ELR (cell line): ENCODE data around the gene RAD51C.
"Not testable (repeated sequence)": the region's sequence is repeated elsewhere in the genome, so short reads cannot be mapped to it uniquely, and the experiment has no call there.

ENCODE experiments used
- DNase-seq: peaks from one replicate; pipeline ENCODE4 v3.0.0-alpha.2; 2015; ENCODE audit warnings: low read depth

The RAD51C gene

GRCh38 chr17:58734811-58735210 is 42.4 kb downstream of the RAD51C start:
- no peak for DNase-seq

- DNase-seq: peak; percentile 66
Measured at GRCh38 chr17:58741121-58741625, 48.8 kb downstream of the RAD51C start.

- no peak for DNase-seq
Measured at GRCh38 chr17:58747674-58748073, 55.3 kb downstream of the RAD51C start.

GRCh38 chr17:58749627-58750026 is 57.2 kb downstream of the RAD51C start:
- not testable (repeated sequence) for DNase-seq

GRCh38 chr17:58753026-58753425 is 60.6 kb downstream of the RAD51C start:
- DNase-seq: no peak

GRCh38 chr17:58755269-58755576 is 62.8 kb downstream of the RAD51C start:
- no peak for DNase-seq

- peak; percentile 47 for DNase-seq
Measured at GRCh38 chr17:58755577-58756245, 63.3 kb downstream of the RAD51C start, which contains the start of gene PPM1E. Gene PPM1E (plus strand): TSS chr17:58755854.

- DNase-seq: peak; percentile 26
Measured at GRCh38 chr17:58756246-58757161, 64.1 kb downstream of the RAD51C start.

- no peak for DNase-seq
Measured at GRCh38 chr17:58757162-58757613, 64.8 kb downstream of the RAD51C start.

GRCh38 chr17:58758890-58759289 is 66.5 kb downstream of the RAD51C start:
- no peak for DNase-seq

- DNase-seq: no peak
Measured at GRCh38 chr17:58759522-58759921, 67.1 kb downstream of the RAD51C start.

GRCh38 chr17:58760248-58760647 is 67.8 kb downstream of the RAD51C start:
- no peak for DNase-seq

- DNase-seq: no peak
Measured at GRCh38 chr17:58763263-58763662, 70.9 kb downstream of the RAD51C start.

GRCh38 chr17:58764373-58764772 is 72.0 kb downstream of the RAD51C start:
- DNase-seq: no peak

GRCh38 chr17:58778482-58778881 is 86.1 kb downstream of the RAD51C start:
- not testable (repeated sequence) for DNase-seq

- no peak for DNase-seq
Measured at GRCh38 chr17:58779446-58779845, 87.0 kb downstream of the RAD51C start.

GRCh38 chr17:58783380-58783779 is 91.0 kb downstream of the RAD51C start:
- DNase-seq: peak; percentile 4

GRCh38 chr17:58785097-58785496 is 92.7 kb downstream of the RAD51C start:
- DNase-seq: no peak
